GM12892 (cell line): ENCODE data around the gene AKAP13.

Experiments used
- POLR2A ChIP-seq: IDR thresholded peaks from 2 replicates; pipeline ENCODE4 v1.6.1; 2011; ENCODE audit warnings: low read depth, low read length, control low read depth
- POLR2AphosphoS5 ChIP-seq: IDR thresholded peaks from 2 replicates; pipeline ENCODE4 v1.6.1; 2011; ENCODE audit warnings: low read depth, low read length, control low read depth
- TAF1 ChIP-seq: IDR thresholded peaks from 2 replicates; pipeline ENCODE4 v1.6.1; 2011; ENCODE audit warnings: low read depth, mild to moderate bottlenecking, control low read depth, low read length, borderline replicate concordance

DNA sequence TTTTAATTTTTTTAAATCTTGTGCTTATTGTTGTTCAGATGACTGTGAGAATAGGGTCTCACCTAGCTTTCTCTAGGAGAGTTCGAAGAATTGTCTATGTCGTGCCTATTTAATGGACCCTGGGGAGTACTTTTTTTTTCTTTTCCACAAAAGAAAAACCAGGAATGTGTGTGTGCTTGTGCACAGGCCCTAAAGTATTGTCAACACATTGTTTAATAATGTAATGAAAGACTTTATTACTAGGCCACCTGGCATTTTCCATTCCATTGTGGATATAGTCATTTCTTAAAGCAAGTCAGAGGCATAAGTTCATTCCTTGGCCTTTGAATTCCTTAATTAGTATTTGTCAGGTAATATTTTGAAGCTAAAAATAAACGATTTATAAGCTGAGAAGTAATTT is 278.4 kb downstream of the AKAP13 start:
- TF ChIP-seq POLR2A = no peak
- no peak for TF ChIP-seq TAF1
- TF ChIP-seq POLR2AphosphoS5 = no peak
